Measurements from ENCODE around the gene TMEM59L. TPM values are rescaled to one million over a fixed set of nuclear protein-coding genes. Genes with fewer than 3 reads are reported as not detected.

The TMEM59L gene
- total RNA-seq, 3 donors from 2014 or later (not counting 1 experiment from before 2014, with no cell fraction given): not detected

DNA sequence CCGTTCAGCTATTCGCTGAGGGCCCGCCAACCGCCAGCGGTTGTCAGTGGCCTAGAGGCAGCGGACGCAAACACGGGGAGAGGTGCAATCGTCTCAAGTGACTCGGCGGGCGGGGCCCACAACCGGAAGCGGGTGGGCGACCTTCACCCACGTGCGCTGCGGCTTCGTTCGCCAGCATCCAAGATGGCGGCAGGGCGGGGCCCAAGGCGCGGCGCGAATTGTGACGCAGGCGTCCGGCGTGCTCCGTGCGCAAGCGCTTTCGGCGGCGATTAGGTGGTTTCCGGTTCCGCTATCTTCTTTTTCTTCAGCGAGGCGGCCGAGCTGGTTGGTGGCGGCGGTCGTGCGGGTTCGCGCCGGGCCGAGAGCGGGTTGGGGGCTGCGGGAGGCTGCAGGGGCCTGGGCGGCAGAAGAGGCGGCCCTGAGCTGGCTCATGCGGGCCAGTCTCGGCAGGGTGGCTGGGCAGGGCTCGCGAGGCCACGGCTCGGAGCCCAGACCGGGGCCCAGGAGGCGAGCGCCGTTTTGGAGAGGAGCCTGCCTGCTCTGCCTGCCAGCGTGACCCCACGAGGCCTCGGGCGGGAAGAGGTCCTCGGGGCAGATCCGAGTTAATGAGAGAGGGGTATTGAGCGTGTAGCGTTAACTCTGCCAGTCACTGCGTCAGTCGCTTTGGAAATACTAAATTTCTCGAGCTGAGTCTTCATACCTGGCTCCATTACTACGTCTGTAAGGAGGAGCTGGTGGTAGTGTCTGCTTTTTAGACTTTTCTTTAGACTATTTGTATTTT lies 40.9 kb upstream of the TMEM59L start, which contains the start of gene UBA52:
TSS of gene UBA52 (plus strand) at position 294 of the 781 bp plus-strand sequence. CDS start 1,444 bp downstream, outside the sequence.
- peak within 1 kb of the TSS; percentile 98 for H3K4me3 Mint-ChIP-seq
- peaks cover 26% of the 10 kb centered on the region for H3K4me1 ChIP-seq (ENCODE audit: control insufficient read depth, insufficient read depth, low read length)
- DNase-seq: peak; percentile 99
- no peaks in the 10 kb centered on the region for H3K9me3 ChIP-seq (ENCODE audit: control insufficient read depth, insufficient read depth, low read length)
- ATAC-seq: peak; percentile 88 to 97 (median 91)
- under 1% methylated on average over 75 of the region's 75 CpGs for WGBS (ENCODE audit: insufficient coverage)
- no peaks in the 10 kb centered on the region for H3K36me3 Mint-ChIP-seq
- no peaks in the 10 kb centered on the region for H3K9me3 Mint-ChIP-seq
- peak within 1 kb of the TSS; percentile 95 to 100 for H3K27ac Mint-ChIP-seq
- TF ChIP-seq CTCF (IDR thresholded peaks at IDR 0.05): no peak
- peak within 1 kb of the TSS; percentile 62 for H3K4me3 ChIP-seq (ENCODE audit: low read length)
- intact Hi-C loops (cut with micrococcal nuclease): loop anchor here (1.0 to 2.0 kb wide), 3 partner anchors 14 to 49 kb away; partner anchors contain the start of genes ELL, KXD1 and REX1BD
- no peaks in the 10 kb centered on the region for H3K27me3 Mint-ChIP-seq (ENCODE audit: low read depth in 2 of 2)
- H3K27ac ChIP-seq (ENCODE audit: low read length): peak within 1 kb of the TSS; percentile 92
- no peaks in the 10 kb centered on the region for H3K27me3 ChIP-seq (ENCODE audit: control insufficient read depth, insufficient read depth, low read length)
- H3K4me1 Mint-ChIP-seq: peaks cover 19 to 26% of the 10 kb centered on the region in 2 donors
- H3K36me3 ChIP-seq (ENCODE audit: control insufficient read depth, insufficient read depth, low read length): peaks cover 54% of the 10 kb centered on the region

GRCh38 chr19:18574691-18575291 lies 37.9 kb upstream of the TMEM59L start:
- no peaks in the 10 kb centered on the region for H3K27me3 Mint-ChIP-seq (ENCODE audit: low read depth in 2 of 2)
- Histone ChIP-seq H3K4me3 (ENCODE audit: low read length) (no peak overlapping the region), H3K27ac (ENCODE audit: low read length) (no peak overlapping the region), H3K27me3 (ENCODE audit: control insufficient read depth, insufficient read depth, low read length) (no peaks in the 10 kb centered on the region), H3K9me3 (ENCODE audit: control insufficient read depth, insufficient read depth, low read length) (no peaks in the 10 kb centered on the region), H3K4me1 (ENCODE audit: control insufficient read depth, insufficient read depth, low read length) (peaks cover 26% of the 10 kb centered on the region), H3K36me3 (ENCODE audit: control insufficient read depth, insufficient read depth, low read length) (peaks cover 27% of the 10 kb centered on the region)
- H3K4me3 Mint-ChIP-seq: no peak overlapping the region
- 96% methylated on average over 18 of the region's 18 CpGs for WGBS (ENCODE audit: insufficient coverage)
- peak overlapping the region in 1 of 2 donors; percentile 16 for H3K27ac Mint-ChIP-seq
- intact Hi-C loops (cut with micrococcal nuclease): no loop called here
- no peak for TF ChIP-seq CTCF (IDR thresholded peaks at IDR 0.05)
- ATAC-seq: no peak
- H3K36me3 Mint-ChIP-seq: no peaks in the 10 kb centered on the region
- H3K4me1 Mint-ChIP-seq: peaks cover 19 to 26% of the 10 kb centered on the region in 2 donors
- H3K9me3 Mint-ChIP-seq: no peaks in the 10 kb centered on the region
- no peak for DNase-seq

- no peak for DNase-seq
- no peaks in the 10 kb centered on the region for H3K9me3 ChIP-seq (ENCODE audit: control insufficient read depth, insufficient read depth, low read length)
- Mint-ChIP-seq H3K4me1 (peaks cover 16 to 23% of the 10 kb centered on the region in 2 donors), H3K27me3 (ENCODE audit: low read depth in 2 of 2) (no peaks in the 10 kb centered on the region), H3K36me3 (no peaks in the 10 kb centered on the region), H3K4me3 (no peak overlapping the region), H3K9me3 (no peaks in the 10 kb centered on the region), H3K27ac (no peak overlapping the region)
- H3K36me3 ChIP-seq (ENCODE audit: control insufficient read depth, insufficient read depth, low read length): peaks cover 27% of the 10 kb centered on the region
- intact Hi-C loops (cut with micrococcal nuclease): no loop called here
- H3K27me3 ChIP-seq (ENCODE audit: control insufficient read depth, insufficient read depth, low read length): no peaks in the 10 kb centered on the region
- no peak for TF ChIP-seq CTCF (IDR thresholded peaks at IDR 0.05)
- peaks cover 18% of the 10 kb centered on the region for H3K4me1 ChIP-seq (ENCODE audit: control insufficient read depth, insufficient read depth, low read length)
- no peak overlapping the region for H3K27ac ChIP-seq (ENCODE audit: low read length)
- no peak for ATAC-seq
- H3K4me3 ChIP-seq (ENCODE audit: low read length): no peak overlapping the region
- WGBS (ENCODE audit: insufficient coverage): 95% methylated on average over 8 of the region's 8 CpGs
Measured at GRCh38 chr19:18576383-18576782, 36.3 kb upstream of the TMEM59L start.

Data from natural killer cell (primary cell).